ENCODE results near the gene POLR2C.

Gene POLR2C

DNA sequence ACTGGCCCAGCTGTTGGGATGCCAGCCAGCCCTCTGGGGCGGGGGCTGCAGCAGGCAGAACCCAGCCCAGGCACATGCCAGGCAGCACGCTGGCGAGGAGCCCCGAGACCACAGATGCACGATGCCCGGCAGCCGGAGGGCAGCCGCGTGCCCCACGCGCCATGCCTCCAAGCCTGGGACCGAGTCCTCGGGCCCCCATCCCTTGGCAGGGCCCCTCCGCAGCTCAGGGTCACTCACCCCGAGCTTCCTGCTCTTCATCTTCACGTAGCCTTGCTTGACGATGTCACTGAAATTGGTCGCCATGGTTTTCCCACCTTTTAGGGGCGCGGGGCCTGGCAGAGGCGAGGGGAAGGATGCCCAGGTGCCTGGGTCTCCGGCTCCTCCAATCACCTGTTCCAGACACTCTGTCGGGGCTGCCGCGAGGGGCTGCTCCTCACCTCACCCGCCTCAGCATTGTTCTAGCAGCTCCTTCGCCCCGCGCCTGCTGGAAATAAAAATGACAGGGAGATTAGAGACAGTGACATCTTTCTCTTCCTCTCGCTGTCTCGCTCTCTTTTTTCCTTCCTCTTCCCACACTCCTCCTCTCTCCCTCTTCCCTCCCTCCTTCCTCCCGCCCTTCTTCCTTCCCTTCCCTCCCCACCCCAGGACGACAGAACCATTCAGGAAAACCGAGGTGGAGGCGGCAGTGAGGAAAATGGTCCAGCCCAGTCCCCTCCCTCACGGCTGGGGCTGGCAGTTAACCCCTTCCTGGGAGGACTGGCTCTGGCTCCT is 16.9 kb downstream of the POLR2C start:
- no peak for TF ChIP-seq CTCF (IDR thresholded peaks at IDR 0.05; ENCODE audit: insufficient read depth, low read length, missing control alignments)
- CTCF ChIA-PET, result interaction anchor here (0.6 to 13.9 kb wide), 4 partner anchors 18 to 94 kb away, joined by 3 to 161 read pairs (median 53); partner anchors contain the start of gene POLR2C
- POLR2A ChIA-PET, result interaction anchor here (2.5 kb wide), 1 partner anchor 17 kb away, joined by 10 read pairs; the partner anchor contains the start of gene POLR2C
- peak overlapping the region; percentile 57 for H3K4me3 ChIP-seq (ENCODE audit: low read depth, low read length)
- DNase-seq (ENCODE audit: low read depth, low spot score), result no peak

GRCh38 chr16:57479976-57480753 is 17.7 kb downstream of the POLR2C start:
- TF ChIP-seq CTCF (IDR thresholded peaks at IDR 0.05; ENCODE audit: insufficient read depth, low read length, missing control alignments), result no peak
- DNase-seq (ENCODE audit: low read depth, low spot score), result no peak
- POLR2A ChIA-PET, result interaction anchor here (2.5 kb wide), 1 partner anchor 18 kb away, joined by 10 read pairs; the partner anchor contains the start of gene POLR2C
- CTCF ChIA-PET, result interaction anchor here (0.6 to 13.9 kb wide), 3 partner anchors 18 to 93 kb away, joined by 3 to 161 read pairs (median 103); partner anchors contain the start of gene POLR2C
- H3K4me3 ChIP-seq (ENCODE audit: low read depth, low read length), result peak overlapping the region; percentile 57

DNA sequence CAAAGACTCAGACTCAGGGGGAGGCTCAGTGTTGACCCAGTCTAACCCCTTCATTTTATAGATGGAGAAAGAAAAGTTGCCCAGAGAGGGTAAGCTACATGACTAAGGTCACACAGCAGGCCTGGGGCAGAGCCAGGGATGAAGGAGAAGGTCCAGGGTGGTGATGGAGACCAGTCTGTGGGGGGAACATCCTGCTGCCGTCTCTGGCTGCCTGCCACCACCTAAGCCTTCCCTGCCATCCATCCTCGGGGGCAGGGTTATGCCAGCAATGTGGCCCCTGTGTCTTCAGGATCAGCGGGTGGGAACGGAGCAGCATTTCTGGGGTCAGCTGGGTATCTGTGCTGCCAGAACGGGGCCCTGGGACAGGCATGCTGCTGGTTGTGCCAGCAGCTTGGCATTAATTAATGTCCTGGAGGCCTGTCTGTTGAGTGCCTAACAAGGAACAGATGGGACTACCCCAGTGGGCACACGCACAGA is 18.3 kb downstream of the POLR2C start:
- no peak overlapping the region for H3K4me3 ChIP-seq (ENCODE audit: low read depth, low read length)
- DNase-seq (ENCODE audit: low read depth, low spot score), result no peak
- POLR2A ChIA-PET, result interaction anchor here (2.5 kb wide), 1 partner anchor 18 kb away, joined by 10 read pairs; the partner anchor contains the start of gene POLR2C
- no peak for TF ChIP-seq CTCF (IDR thresholded peaks at IDR 0.05; ENCODE audit: insufficient read depth, low read length, missing control alignments)
- CTCF ChIA-PET, result interaction anchor here (13.2 to 13.9 kb wide), 2 partner anchors 19 to 39 kb away, joined by 103 to 161 read pairs; partner anchors contain the start of gene POLR2C

- H3K4me3 ChIP-seq (ENCODE audit: low read depth, low read length), result no peak overlapping the region
- TF ChIP-seq CTCF (IDR thresholded peaks at IDR 0.05; ENCODE audit: insufficient read depth, low read length, missing control alignments), result no peak
- ChIA-PET POLR2A (interaction anchor here (2.5 kb wide), 1 partner anchor 19 kb away, joined by 10 read pairs; the partner anchor contains the start of gene POLR2C), CTCF (interaction anchor here (13.2 to 13.9 kb wide), 2 partner anchors 20 to 38 kb away, joined by 103 to 161 read pairs; partner anchors contain the start of gene POLR2C)
- no peak for DNase-seq (ENCODE audit: low read depth, low spot score)
These were observed 18.9 kb downstream of the POLR2C start for GRCh38 chr16:57481421-57481820.

DNA sequence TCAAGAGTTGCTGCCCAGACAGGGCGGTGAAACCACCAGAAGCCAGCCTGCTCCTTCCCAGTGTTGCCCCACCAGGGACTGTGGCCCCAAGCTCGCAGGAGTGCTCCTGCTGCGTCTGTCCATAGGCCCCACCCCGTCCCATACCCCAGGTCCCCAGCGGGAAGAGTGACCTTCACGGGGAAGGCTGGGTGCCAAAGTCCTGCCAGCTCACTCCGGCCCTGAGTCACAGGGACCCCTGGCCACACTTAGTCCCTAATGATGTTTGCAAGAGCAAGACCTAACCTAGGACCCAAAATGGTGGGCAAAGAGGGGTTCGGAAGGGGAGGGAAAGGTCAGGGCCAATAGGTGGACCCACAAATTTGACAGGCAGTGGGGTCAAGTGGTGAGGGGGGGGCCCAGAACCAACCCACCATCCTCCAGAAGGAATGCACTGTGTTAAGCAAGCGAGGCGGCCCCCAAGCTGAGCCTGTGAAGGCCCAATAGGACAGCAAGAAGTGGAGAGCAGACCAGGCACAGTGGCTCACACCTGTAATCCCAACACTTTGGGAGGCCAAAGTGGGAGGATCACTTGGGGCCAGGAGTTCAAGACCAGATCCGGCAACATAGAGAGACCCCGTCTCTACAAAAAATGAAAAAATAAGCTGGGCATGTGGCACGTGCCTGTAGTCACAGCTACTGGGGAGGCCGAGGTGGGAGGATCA is 20.5 kb downstream of the POLR2C start:
- CTCF ChIA-PET, result interaction anchor here (1.1 to 13.9 kb wide), 2 partner anchors 21 to 37 kb away, joined by 4 to 103 read pairs; no protein-coding TSS in a partner anchor
- POLR2A ChIA-PET, result no interaction called here
- no peak for DNase-seq (ENCODE audit: low read depth, low spot score)
- TF ChIP-seq CTCF (IDR thresholded peaks at IDR 0.05; ENCODE audit: insufficient read depth, low read length, missing control alignments), result no peak
- no peak overlapping the region for H3K4me3 ChIP-seq (ENCODE audit: low read depth, low read length)

Measured in AG04449 (cell line).